ENCODE data around the gene LAMC1.

The LAMC1 gene

GRCh38 chr1:183150445-183150844 lies 127.2 kb downstream of the LAMC1 start:
- Histone ChIP-seq H3K4me3 (ENCODE audit: low read depth, low read length) (no peak overlapping the region), H4K8ac (ENCODE audit: low read depth, low read length) (no peak overlapping the region), H2BK120ac (ENCODE audit: insufficient read depth, low read length, poor library complexity) (no peak overlapping the region), H3K79me1 (ENCODE audit: low read length) (no peaks in the 10 kb centered on the region), H3K79me2 (ENCODE audit: control insufficient read depth, insufficient read depth, low read length, poor library complexity) (no peaks in the 10 kb centered on the region), H3K27me3 (ENCODE audit: insufficient read depth, low read length) (no peaks in the 10 kb centered on the region), H3K18ac (ENCODE audit: low read length) (no peak overlapping the region), H3K14ac (ENCODE audit: low read length) (no peak overlapping the region), H3K4me1 (ENCODE audit: control insufficient read depth in 1 of 2, insufficient read depth in 2 of 2, low read length in 2 of 2) (no peaks in the 10 kb centered on the region), H3K4ac (ENCODE audit: low read depth, low read length) (no peak overlapping the region), H4K91ac (ENCODE audit: low read depth, low read length) (no peak overlapping the region), H2AK5ac (ENCODE audit: low read length) (no peak overlapping the region), H3K23ac (ENCODE audit: low read length) (no peak overlapping the region), H3K27ac (ENCODE audit: low read depth, low read length) (no peak overlapping the region), H3K36me3 (ENCODE audit: control insufficient read depth in 1 of 2, insufficient read depth in 2 of 2, low read length in 2 of 2) (no peaks in the 10 kb centered on the region), H3K4me2 (ENCODE audit: low read length) (no peak overlapping the region), H3K9me3 (ENCODE audit: insufficient read depth, low read depth, low read length) (peaks cover 2% of the 10 kb centered on the region), H2BK12ac (ENCODE audit: low read length) (no peak overlapping the region), H2BK5ac (ENCODE audit: low read depth, low read length, poor library complexity) (no peak overlapping the region), H2AFZ (ENCODE audit: insufficient read depth, low read length, poor library complexity) (no peak overlapping the region), H3K9ac (ENCODE audit: low read length) (no peak overlapping the region), H4K12ac (ENCODE audit: low read depth, low read length) (no peak overlapping the region)
- no peak for DNase-seq

DNA sequence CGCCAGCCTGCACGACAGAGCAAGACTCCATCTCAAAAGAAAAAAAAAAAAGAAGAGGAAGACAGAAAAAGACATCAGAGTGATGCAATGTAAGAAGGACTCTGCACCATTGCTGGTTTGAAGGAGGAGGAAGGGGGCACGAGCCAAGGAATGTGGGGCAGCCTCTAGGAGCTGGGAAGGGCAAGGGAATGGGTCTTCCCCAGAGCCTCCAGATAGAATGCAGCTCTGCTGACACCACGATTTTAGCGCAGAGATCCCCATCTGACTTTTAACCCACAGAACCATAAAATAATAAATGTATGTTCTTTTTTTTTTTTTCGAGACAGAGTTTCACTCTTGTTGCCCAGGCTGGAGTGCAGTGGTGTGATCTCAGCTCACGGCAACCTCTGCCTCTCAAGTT lies 129.0 kb downstream of the LAMC1 start:
- H4K91ac ChIP-seq (ENCODE audit: low read depth, low read length), result no peak overlapping the region
- H2AK5ac ChIP-seq (ENCODE audit: low read length), result no peak overlapping the region
- no peak overlapping the region for H3K4me2 ChIP-seq (ENCODE audit: low read length)
- no peaks in the 10 kb centered on the region for H3K79me1 ChIP-seq (ENCODE audit: low read length)
- no peaks in the 10 kb centered on the region for H3K27me3 ChIP-seq (ENCODE audit: insufficient read depth, low read length)
- H3K4me1 ChIP-seq (ENCODE audit: control insufficient read depth in 1 of 2, insufficient read depth in 2 of 2, low read length in 2 of 2), result no peaks in the 10 kb centered on the region
- no peak for DNase-seq
- no peaks in the 10 kb centered on the region for H3K79me2 ChIP-seq (ENCODE audit: control insufficient read depth, insufficient read depth, low read length, poor library complexity)
- no peak overlapping the region for H3K9ac ChIP-seq (ENCODE audit: low read length)
- no peak overlapping the region for H2BK120ac ChIP-seq (ENCODE audit: insufficient read depth, low read length, poor library complexity)
- H3K14ac ChIP-seq (ENCODE audit: low read length), result no peak overlapping the region
- no peak overlapping the region for H2BK12ac ChIP-seq (ENCODE audit: low read length)
- no peak overlapping the region for H3K23ac ChIP-seq (ENCODE audit: low read length)
- H3K4me3 ChIP-seq (ENCODE audit: low read depth, low read length), result no peak overlapping the region
- WGBS (ENCODE audit: extremely low coverage, insufficient coverage, insufficient read length), result no CpG with 5 or more reads among the region's 7 CpGs
- no peak overlapping the region for H2AFZ ChIP-seq (ENCODE audit: insufficient read depth, low read length, poor library complexity)
- H3K18ac ChIP-seq (ENCODE audit: low read length), result no peak overlapping the region
- no peaks in the 10 kb centered on the region for H3K36me3 ChIP-seq (ENCODE audit: control insufficient read depth in 1 of 2, insufficient read depth in 2 of 2, low read length in 2 of 2)
- H3K4ac ChIP-seq (ENCODE audit: low read depth, low read length), result no peak overlapping the region
- no peak overlapping the region for H4K12ac ChIP-seq (ENCODE audit: low read depth, low read length)
- H2BK5ac ChIP-seq (ENCODE audit: low read depth, low read length, poor library complexity), result no peak overlapping the region
- H4K8ac ChIP-seq (ENCODE audit: low read depth, low read length), result no peak overlapping the region
- H3K27ac ChIP-seq (ENCODE audit: low read depth, low read length), result no peak overlapping the region
- H3K9me3 ChIP-seq (ENCODE audit: insufficient read depth, low read depth, low read length), result peaks cover 2% of the 10 kb centered on the region

GRCh38 chr1:183155939-183156338 lies 132.7 kb downstream of the LAMC1 start:
- H2AK5ac ChIP-seq (ENCODE audit: low read length), result no peak overlapping the region
- no peaks in the 10 kb centered on the region for H3K79me2 ChIP-seq (ENCODE audit: control insufficient read depth, insufficient read depth, low read length, poor library complexity)

DNA sequence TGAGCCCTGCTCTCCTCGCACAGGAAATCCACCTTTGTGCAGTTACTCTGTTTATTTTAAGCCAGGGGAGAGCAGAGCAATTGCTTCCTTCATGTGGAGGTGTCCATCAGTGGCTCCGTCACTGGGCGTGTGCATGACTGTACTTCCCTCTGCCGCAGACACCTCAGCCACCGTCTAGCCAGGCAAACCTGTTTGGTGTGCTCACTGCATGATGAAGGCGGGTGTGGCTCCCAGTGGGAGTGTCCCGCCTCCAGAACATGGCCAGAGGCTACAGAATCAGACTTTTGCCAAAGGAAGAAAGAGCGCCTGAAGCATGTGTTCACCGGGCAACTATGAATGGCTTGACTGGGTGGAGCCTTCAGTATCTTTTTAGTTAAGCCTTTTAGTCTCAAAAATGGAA lies 136.7 kb downstream of the LAMC1 start:
- Histone ChIP-seq H2BK5ac (ENCODE audit: low read depth, low read length, poor library complexity) (no peak overlapping the region), H2BK12ac (ENCODE audit: low read length) (no peak overlapping the region), H3K27me3 (ENCODE audit: insufficient read depth, low read length) (no peaks in the 10 kb centered on the region), H3K36me3 (ENCODE audit: control insufficient read depth in 1 of 2, insufficient read depth in 2 of 2, low read length in 2 of 2) (no peaks in the 10 kb centered on the region), H3K14ac (ENCODE audit: low read length) (no peak overlapping the region), H2BK120ac (ENCODE audit: insufficient read depth, low read length, poor library complexity) (no peak overlapping the region), H3K4me2 (ENCODE audit: low read length) (peak overlapping the region; percentile 16), H4K12ac (ENCODE audit: low read depth, low read length) (no peak overlapping the region), H3K4me3 (ENCODE audit: low read depth, low read length) (no peak overlapping the region), H3K9me3 (ENCODE audit: insufficient read depth, low read depth, low read length) (peaks cover 2% of the 10 kb centered on the region), H2AFZ (ENCODE audit: insufficient read depth, low read length, poor library complexity) (no peak overlapping the region), H4K8ac (ENCODE audit: low read depth, low read length) (no peak overlapping the region), H3K23ac (ENCODE audit: low read length) (no peak overlapping the region), H3K18ac (ENCODE audit: low read length) (no peak overlapping the region), H3K4ac (ENCODE audit: low read depth, low read length) (no peak overlapping the region), H3K27ac (ENCODE audit: low read depth, low read length) (peak overlapping the region; percentile 54), H2AK5ac (ENCODE audit: low read length) (no peak overlapping the region), H3K79me1 (ENCODE audit: low read length) (peaks cover 4% of the 10 kb centered on the region), H3K9ac (ENCODE audit: low read length) (no peak overlapping the region), H3K4me1 (ENCODE audit: control insufficient read depth in 1 of 2, insufficient read depth in 2 of 2, low read length in 2 of 2) (peaks cover 7 to 19% of the 10 kb centered on the region in 2 experiments), H3K79me2 (ENCODE audit: control insufficient read depth, insufficient read depth, low read length, poor library complexity) (no peaks in the 10 kb centered on the region), H4K91ac (ENCODE audit: low read depth, low read length) (no peak overlapping the region)
- no CpG with 5 or more reads among the region's 9 CpGs for WGBS (ENCODE audit: extremely low coverage, insufficient coverage, insufficient read length)
- peak; percentile 100 for DNase-seq

More at GRCh38 chr1:183155939-183156338, 132.7 kb downstream of the LAMC1 start:
- Histone ChIP-seq H3K27me3 (ENCODE audit: insufficient read depth, low read length) (no peaks in the 10 kb centered on the region), H3K9me3 (ENCODE audit: insufficient read depth, low read depth, low read length) (no peaks in the 10 kb centered on the region), H4K91ac (ENCODE audit: low read depth, low read length) (no peak overlapping the region), H3K36me3 (ENCODE audit: control insufficient read depth in 1 of 2, insufficient read depth in 2 of 2, low read length in 2 of 2) (no peaks in the 10 kb centered on the region), H2BK5ac (ENCODE audit: low read depth, low read length, poor library complexity) (no peak overlapping the region), H3K14ac (ENCODE audit: low read length) (no peak overlapping the region), H3K4me2 (ENCODE audit: low read length) (no peak overlapping the region), H4K8ac (ENCODE audit: low read depth, low read length) (no peak overlapping the region), H2AFZ (ENCODE audit: insufficient read depth, low read length, poor library complexity) (no peak overlapping the region), H3K4me3 (ENCODE audit: low read depth, low read length) (no peak overlapping the region), H2BK12ac (ENCODE audit: low read length) (no peak overlapping the region), H3K9ac (ENCODE audit: low read length) (no peak overlapping the region), H2BK120ac (ENCODE audit: insufficient read depth, low read length, poor library complexity) (no peak overlapping the region), H3K4ac (ENCODE audit: low read depth, low read length) (no peak overlapping the region), H3K27ac (ENCODE audit: low read depth, low read length) (no peak overlapping the region), H3K18ac (ENCODE audit: low read length) (no peak overlapping the region), H3K23ac (ENCODE audit: low read length) (no peak overlapping the region), H4K12ac (ENCODE audit: low read depth, low read length) (no peak overlapping the region), H3K4me1 (ENCODE audit: control insufficient read depth in 1 of 2, insufficient read depth in 2 of 2, low read length in 2 of 2) (peaks cover 5 to 10% of the 10 kb centered on the region in 2 experiments), H3K79me1 (ENCODE audit: low read length) (peaks cover 4% of the 10 kb centered on the region)
- no peak for DNase-seq
- no CpG with 5 or more reads among the region's 2 CpGs for WGBS (ENCODE audit: extremely low coverage, insufficient coverage, insufficient read length)
